DOHH2 (cell line): ENCODE measurements around the gene IFT43.

Experiments used
- H3F3A ChIP-seq: fragments of 200-600 bp; sonication (generic), shearing (Covaris generic); 2 replicates; pipeline ENCODE4 v1.6.0; 2016; ENCODE audit warnings: antibody characterized with exemption, mild to moderate bottlenecking; ENCODE audit not compliant: control insufficient read depth, insufficient read depth
- H3K27ac ChIP-seq: fragments of 200-600 bp; sonication (generic); 2 replicates; pipeline ENCODE4 v1.5.1; 2014; ENCODE audit warnings: low read depth, mild to moderate bottlenecking, low read length, moderate library complexity
- H3K27me3 ChIP-seq: fragments of 200-600 bp; sonication (generic); 2 replicates; pipeline ENCODE4 v1.6.1; 2014; ENCODE audit warnings: mild to moderate bottlenecking, low read length, mixed read lengths; ENCODE audit not compliant: control insufficient read depth
- H3K36me3 ChIP-seq: fragments of 200-600 bp; sonication (generic); 2 replicates; pipeline ENCODE4 v1.6.1; 2014; ENCODE audit warnings: mild to moderate bottlenecking, low read length, moderate library complexity, mixed read lengths; ENCODE audit not compliant: control insufficient read depth
- H3K4me1 ChIP-seq: fragments of 200-600 bp; sonication (generic); 2 replicates; pipeline ENCODE4 v1.6.1; 2014; ENCODE audit warnings: mild to moderate bottlenecking, low read length, mixed read lengths; ENCODE audit not compliant: control insufficient read depth
- H3K4me2 ChIP-seq: fragments of 200-600 bp; sonication (generic); 2 replicates; pipeline ENCODE4 v1.6.0; 2014; ENCODE audit warnings: mild to moderate bottlenecking, low read length, moderate library complexity
- H3K4me3 ChIP-seq: fragments of 200-600 bp; sonication (generic); 2 replicates; pipeline ENCODE4 v1.5.1; 2014; ENCODE audit warnings: mild to moderate bottlenecking, low read length, mixed read lengths
- H3K79me2 ChIP-seq: fragments of 200-600 bp; sonication (generic); 2 replicates; pipeline ENCODE4 v1.6.1; 2014; ENCODE audit warnings: mild to moderate bottlenecking, low read length, mixed read lengths; ENCODE audit not compliant: control insufficient read depth
- H3K9me2 ChIP-seq: fragments of 200-600 bp; sonication (generic); replicated peaks from 2 replicates; pipeline ENCODE4 v1.6.1; 2014; ENCODE audit warnings: mild to moderate bottlenecking, low read length, mixed read lengths; ENCODE audit not compliant: control insufficient read depth
- H3K9me3 ChIP-seq: fragments of 200-600 bp; sonication (generic); 2 replicates; pipeline ENCODE4 v1.6.1; 2014; ENCODE audit warnings: antibody characterized with exemption, low read length, mixed read lengths; ENCODE audit not compliant: control insufficient read depth, insufficient read depth
- H4K20me1 ChIP-seq: fragments of 200-600 bp; sonication (generic); 2 replicates; pipeline ENCODE4 v1.6.0; 2014; ENCODE audit warnings: low read depth, mild to moderate bottlenecking, antibody characterized with exemption, low read length, moderate library complexity; ENCODE audit not compliant: control insufficient read depth, insufficient read depth
- CTCF ChIP-seq: fragments of 200-600 bp; sonication (generic); IDR thresholded peaks from one replicate; pipeline ENCODE4 v1.5.1; 2014; ENCODE audit warnings: antibody characterized with exemption, mild to moderate bottlenecking, low read depth, low read length; ENCODE audit not compliant: poor library complexity, severe bottlenecking
- EZH2phosphoT487 ChIP-seq: fragments of 200-600 bp; sonication (generic); IDR thresholded peaks from 2 replicates; pipeline ENCODE4 v1.6.1; 2017; ENCODE audit warnings: borderline replicate concordance, mild to moderate bottlenecking, antibody characterized with exemption, low read length, moderate library complexity, mixed read lengths

The IFT43 gene

GRCh38 chr14:76057914-76058313 is 72.4 kb downstream of the IFT43 start:
- Histone ChIP-seq H3K36me3 (no peaks in the 10 kb centered on the region), H3K27me3 (no peaks in the 10 kb centered on the region), H3K4me3 (no peak overlapping the region), H3K79me2 (no peaks in the 10 kb centered on the region), H3F3A (no peaks in the 10 kb centered on the region), H3K9me3 (no peaks in the 10 kb centered on the region), H4K20me1 (no peaks in the 10 kb centered on the region), H3K4me2 (no peak overlapping the region), H3K27ac (no peak overlapping the region), H3K4me1 (peaks cover 3% of the 10 kb centered on the region), H3K9me2 (no peaks in the 10 kb centered on the region)
- no peak for TF ChIP-seq CTCF
- no peak for TF ChIP-seq EZH2phosphoT487

DNA sequence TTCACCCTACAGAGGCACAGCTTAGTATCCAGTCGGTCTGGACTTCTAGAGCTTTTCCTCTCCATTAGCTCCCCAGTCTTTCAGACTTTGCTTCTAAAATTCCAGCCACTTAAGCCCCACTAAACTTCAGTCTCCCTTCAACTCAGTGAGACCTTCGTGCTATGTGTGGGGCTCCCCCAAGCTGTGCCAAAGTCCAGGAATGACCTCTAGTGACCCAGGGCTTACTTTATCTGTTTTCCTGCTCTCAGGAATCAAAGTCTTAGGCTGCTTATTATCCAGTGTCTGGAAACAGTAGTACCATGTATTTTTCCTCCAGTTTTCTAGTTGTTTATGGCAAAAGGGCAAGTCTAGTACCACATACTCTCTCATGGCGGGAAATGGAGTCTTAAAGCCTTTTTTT is 77.8 kb downstream of the IFT43 start:
- Histone ChIP-seq H3K27me3 (no peaks in the 10 kb centered on the region), H3K27ac (no peak overlapping the region), H3K79me2 (no peaks in the 10 kb centered on the region), H3K4me2 (no peak overlapping the region), H3K4me1 (no peaks in the 10 kb centered on the region), H4K20me1 (no peaks in the 10 kb centered on the region), H3K9me2 (no peaks in the 10 kb centered on the region), H3K36me3 (no peaks in the 10 kb centered on the region), H3F3A (no peaks in the 10 kb centered on the region), H3K9me3 (no peaks in the 10 kb centered on the region), H3K4me3 (no peak overlapping the region)
- TF ChIP-seq CTCF (no peak), EZH2phosphoT487 (no peak)

DNA sequence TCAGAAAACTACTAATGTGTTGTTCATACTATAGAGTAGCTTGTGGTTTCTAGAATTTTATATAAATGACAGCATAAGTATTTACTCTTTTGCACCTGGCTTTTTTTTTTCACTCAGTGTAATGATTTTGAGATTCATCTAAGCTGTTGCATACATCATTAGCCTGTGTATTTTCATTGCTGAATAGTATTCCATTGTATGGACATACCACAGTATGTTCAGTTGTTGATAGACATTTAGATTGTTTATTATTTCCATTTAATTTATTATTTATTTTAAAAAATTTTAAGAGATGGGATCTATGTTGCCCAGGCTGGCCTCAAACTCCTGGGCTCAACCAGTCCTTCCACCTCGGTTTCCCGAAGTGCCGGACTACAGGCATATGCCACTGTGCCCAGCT is 80.0 kb downstream of the IFT43 start:
- Histone ChIP-seq H3F3A (no peaks in the 10 kb centered on the region), H3K79me2 (no peaks in the 10 kb centered on the region), H4K20me1 (no peaks in the 10 kb centered on the region), H3K27ac (no peak overlapping the region), H3K4me2 (no peak overlapping the region), H3K9me3 (no peaks in the 10 kb centered on the region), H3K9me2 (no peaks in the 10 kb centered on the region), H3K27me3 (no peaks in the 10 kb centered on the region), H3K4me3 (no peak overlapping the region), H3K36me3 (no peaks in the 10 kb centered on the region), H3K4me1 (no peaks in the 10 kb centered on the region)
- TF ChIP-seq CTCF (no peak), EZH2phosphoT487 (no peak)

DNA sequence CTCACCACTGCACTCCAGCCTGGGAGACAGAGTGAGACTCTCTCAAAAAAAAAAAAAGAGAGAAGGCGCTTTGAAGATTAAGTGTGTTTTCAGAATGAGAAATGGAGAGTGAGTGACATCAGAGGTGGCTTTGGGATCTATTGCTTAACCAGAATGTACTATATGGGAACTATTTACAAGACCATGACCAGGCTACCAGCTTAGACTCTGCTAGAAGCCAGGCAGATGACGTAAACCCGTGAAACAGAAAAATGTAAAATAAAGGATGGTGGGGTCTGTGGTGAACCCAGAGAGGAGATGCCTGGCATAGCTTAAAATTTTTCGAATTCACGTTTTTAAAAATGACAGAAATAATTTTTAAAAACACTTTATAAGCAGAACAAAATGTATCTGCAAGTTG is 82.0 kb downstream of the IFT43 start:
- H4K20me1 ChIP-seq = no peaks in the 10 kb centered on the region
- no peak overlapping the region for H3K4me3 ChIP-seq
- no peaks in the 10 kb centered on the region for H3K36me3 ChIP-seq
- TF ChIP-seq CTCF (no peak), EZH2phosphoT487 (no peak)
- H3K27ac ChIP-seq = no peak overlapping the region
- H3K9me3 ChIP-seq = no peaks in the 10 kb centered on the region
- H3F3A ChIP-seq = no peaks in the 10 kb centered on the region
- H3K27me3 ChIP-seq = no peaks in the 10 kb centered on the region
- no peaks in the 10 kb centered on the region for H3K79me2 ChIP-seq
- H3K4me2 ChIP-seq = no peak overlapping the region
- no peaks in the 10 kb centered on the region for H3K9me2 ChIP-seq
- no peaks in the 10 kb centered on the region for H3K4me1 ChIP-seq
